GM10248 (cell line): ENCODE data around the gene SV2B.
"Not testable (repeated sequence)": the region's sequence is repeated elsewhere in the genome, so short reads cannot be mapped to it uniquely, and the experiment has no call there.

Experiments
- CTCF ChIA-PET: fragments of 300-600 bp; sonication (Branson Sonifier 250); formaldehyde crosslinking; extraction: SDS; loops from one replicate; lab custom pipeline; 2021; ENCODE audit warnings: antibody characterized with exemption; lab: Yijun Ruan, JAX
- POLR2A ChIA-PET: fragments of 350-650 bp; sonication (Branson Sonifier 250); formaldehyde crosslinking; extraction: SDS; loops from one replicate; lab custom pipeline; 2020; ENCODE audit warnings: antibody characterized with exemption; lab: Yijun Ruan, JAX
- DNase-seq: peaks from one replicate; pipeline ENCODE4 v3.0.0; 2012; ENCODE audit errors: extremely low spot score
- CTCF ChIP-seq: IDR thresholded peaks from 2 replicates; pipeline ENCODE4 v1.5.1; 2012; ENCODE audit warnings: mild to moderate bottlenecking, low read depth; ENCODE audit errors: extremely low read depth, missing control alignments, control extremely low read depth

The SV2B gene

GRCh38 chr15:91335702-91336101 lies 235.6 kb downstream of the SV2B start:
- POLR2A ChIA-PET = no interaction called here
- no peak for DNase-seq
- TF ChIP-seq CTCF = no peak
- CTCF ChIA-PET = no interaction called here

GRCh38 chr15:91336687-91337086 lies 236.6 kb downstream of the SV2B start:
- ChIA-PET POLR2A (no interaction called here), CTCF (no interaction called here)
- no peak for TF ChIP-seq CTCF
- DNase-seq = no peak

GRCh38 chr15:91338766-91339165 lies 238.7 kb downstream of the SV2B start:
- POLR2A ChIA-PET = no interaction called here
- TF ChIP-seq CTCF = no peak
- no peak for DNase-seq
- CTCF ChIA-PET = no interaction called here

- no peak for TF ChIP-seq CTCF
- DNase-seq = no peak
- ChIA-PET CTCF (interaction anchor here (1.2 kb wide), 2 partner anchors 11 to 39 kb away, joined by 3 to 4 read pairs; no protein-coding TSS in a partner anchor), POLR2A (no interaction called here)
These were observed 242.0 kb downstream of the SV2B start for GRCh38 chr15:91342097-91342496.

- DNase-seq, POLR2A ChIA-PET: not testable (repeated sequence)
- CTCF ChIA-PET = interaction anchor here (1.4 kb wide), 1 partner anchor 18 kb away, joined by 3 read pairs; no protein-coding TSS in a partner anchor
These were observed 244.9 kb downstream of the SV2B start for GRCh38 chr15:91344912-91345311.

- ChIA-PET POLR2A (no interaction called here), CTCF (interaction anchor here (1.4 kb wide), 1 partner anchor 19 kb away, joined by 3 read pairs; no protein-coding TSS in a partner anchor)
- no peak for DNase-seq
These were observed 245.7 kb downstream of the SV2B start for GRCh38 chr15:91345736-91346135.

GRCh38 chr15:91346259-91346658 lies 246.2 kb downstream of the SV2B start:
- ChIA-PET POLR2A (no interaction called here), CTCF (no interaction called here)
- no peak for TF ChIP-seq CTCF
- DNase-seq = no peak

More at GRCh38 chr15:91345736-91346135, 245.7 kb downstream of the SV2B start:
- TF ChIP-seq CTCF = no peak
